GM19238 (cell line): Measurements from ENCODE around the gene MAPK8.

Experiments used
- DNase-seq: peaks from one replicate; pipeline ENCODE4 v3.0.0; 2011; ENCODE audit warnings: low spot score; ENCODE audit not compliant: insufficient read length

The MAPK8 gene

DNA sequence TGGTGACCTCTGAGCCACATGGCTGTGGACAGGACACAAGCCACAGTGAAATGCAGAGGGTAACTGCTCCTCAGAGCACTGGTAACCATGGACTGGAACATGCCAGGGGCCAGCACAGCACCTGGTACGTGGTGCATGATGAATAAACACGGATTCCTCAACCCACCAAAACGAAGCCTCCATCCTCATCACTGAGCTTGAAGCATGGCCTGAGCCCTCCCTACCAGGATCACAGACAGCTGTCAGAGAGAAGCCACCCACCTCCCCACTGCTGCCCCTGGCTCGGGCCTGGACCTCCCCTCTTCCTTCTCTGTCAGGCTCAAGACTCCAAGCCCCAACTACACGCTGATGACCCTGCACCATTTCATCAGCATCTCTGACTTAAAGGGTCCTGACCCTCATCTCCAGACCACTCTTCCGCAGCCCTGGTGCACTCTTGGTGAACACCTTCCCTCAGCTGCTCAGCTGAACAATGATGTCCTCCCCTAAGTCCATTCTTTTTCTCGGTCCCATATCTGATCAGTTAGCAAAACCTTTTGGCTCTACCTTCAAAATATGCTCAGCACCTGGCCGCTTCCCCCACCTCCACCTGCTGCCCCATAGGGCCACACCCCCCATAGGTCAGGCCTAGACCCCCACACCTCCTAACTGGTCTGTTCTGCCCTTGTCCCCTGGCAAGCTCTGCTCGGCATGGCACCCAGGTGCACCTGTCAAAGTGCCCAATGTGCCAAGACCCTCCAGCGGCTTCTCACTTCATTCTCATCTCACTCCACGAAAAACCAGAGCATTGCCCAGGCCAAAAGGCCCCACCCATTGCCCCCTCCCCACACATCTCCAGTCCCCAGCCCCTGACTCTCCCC lies 141.1 kb downstream of the MAPK8 start:
- DNase-seq, result no peak

- no peak for DNase-seq
These were observed 142.3 kb downstream of the MAPK8 start for GRCh38 chr10:48448796-48449195.

DNA sequence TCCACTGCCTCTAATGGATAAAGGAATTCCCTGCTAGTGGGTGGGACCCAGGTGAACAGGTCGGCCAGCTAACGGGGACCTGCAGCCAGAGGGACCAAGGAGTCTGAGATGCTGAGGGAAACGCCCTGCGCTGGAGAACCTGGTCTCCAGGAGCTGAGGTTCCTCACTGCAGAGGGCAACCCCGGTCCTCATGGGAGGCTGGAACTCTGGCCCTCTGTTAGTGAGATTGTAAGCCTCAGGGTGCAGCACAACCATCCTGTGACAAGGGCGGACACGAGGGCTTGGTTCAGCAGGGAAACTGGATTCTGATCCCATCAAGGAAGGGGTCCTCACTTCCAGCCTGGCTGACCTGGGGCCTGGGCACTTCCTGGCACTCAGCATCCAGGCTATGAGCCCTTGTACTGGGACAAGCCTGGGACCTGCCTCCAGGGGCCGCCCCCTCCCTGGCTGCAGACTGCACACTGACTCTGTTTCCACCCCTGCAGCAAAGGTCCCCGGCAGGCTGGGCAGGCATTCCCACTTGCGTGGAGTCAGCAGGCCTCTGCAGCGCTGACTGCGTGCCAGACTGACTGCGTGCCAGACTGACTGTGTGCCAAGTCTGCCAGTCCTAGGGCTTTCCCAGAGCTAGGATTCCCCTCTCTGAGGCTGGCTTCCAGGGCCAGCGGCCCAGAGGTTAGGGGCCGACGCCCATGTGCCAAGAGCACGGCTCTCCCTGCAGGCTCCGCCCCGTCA lies 143.2 kb downstream of the MAPK8 start:
- DNase-seq, result no peak

DNA sequence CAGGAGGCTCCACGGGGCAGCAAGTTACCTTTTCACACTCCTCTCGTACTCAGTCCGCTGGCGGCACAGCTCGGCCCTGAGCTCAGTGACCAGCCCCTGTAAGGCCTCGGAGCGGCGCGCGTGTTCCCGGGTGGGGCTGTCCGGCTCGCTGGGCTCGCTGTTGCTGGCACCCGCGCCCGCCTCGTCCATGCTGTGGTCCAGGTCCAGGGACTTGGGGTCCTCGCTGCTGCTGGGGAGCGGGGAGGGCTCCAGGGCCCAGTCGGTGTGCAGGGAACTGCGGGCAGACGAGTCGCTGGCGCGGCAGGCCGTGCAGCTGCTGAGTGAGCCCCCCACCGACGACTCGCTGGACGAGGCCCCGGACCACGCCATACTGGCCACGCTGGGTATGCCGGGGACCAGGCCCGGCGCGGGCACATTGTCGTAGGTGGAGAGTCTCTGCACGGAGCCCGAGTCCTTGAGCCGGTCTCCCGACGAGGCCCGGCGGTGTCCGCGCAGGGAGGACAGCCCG lies 143.8 kb downstream of the MAPK8 start:
- DNase-seq, result no peak

- DNase-seq, result no peak
These were observed 144.4 kb downstream of the MAPK8 start for GRCh38 chr10:48450741-48451466.

DNA sequence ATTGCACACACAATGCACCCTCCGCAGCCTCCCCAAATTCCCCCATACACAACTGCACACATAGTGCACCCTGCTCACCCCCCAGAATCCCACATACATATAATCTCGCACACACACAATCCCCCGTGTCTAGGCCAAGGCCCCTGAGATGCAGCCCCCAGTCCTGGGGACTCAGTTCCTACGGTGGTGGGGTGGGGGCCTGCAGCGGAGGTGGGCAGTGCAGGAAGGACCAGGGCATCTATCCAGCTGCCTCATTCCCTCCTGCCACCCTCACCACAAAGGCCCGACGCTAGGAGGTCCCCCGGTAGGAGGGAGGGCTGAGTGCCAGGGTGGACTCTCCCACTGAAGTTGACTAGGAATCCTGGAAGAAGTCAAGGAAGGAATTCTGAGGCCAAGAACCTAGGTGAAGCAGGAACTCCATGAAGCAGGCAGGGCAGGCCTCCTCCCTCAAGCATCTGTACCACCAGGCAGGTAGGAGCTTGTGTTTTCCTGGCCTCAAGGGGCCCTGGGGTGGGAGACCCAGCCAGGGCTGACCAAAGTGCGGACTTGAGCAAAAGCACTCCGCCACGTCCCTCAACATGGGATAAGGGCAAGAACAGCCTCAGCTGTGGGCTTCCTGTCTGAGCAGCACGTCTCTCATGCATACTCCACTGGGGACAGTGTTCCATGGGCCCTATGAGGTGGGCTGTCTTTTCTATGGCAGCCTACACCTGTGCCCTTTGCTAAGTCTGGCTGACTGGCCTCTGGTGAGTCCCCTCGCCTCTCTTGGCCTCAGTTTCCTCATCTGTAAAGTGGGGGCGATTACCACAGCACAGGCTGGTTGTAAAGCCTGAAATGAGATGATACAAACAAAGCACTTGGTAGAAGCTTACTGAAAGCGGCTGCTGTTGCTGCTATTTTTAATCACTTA lies 145.7 kb downstream of the MAPK8 start:
- DNase-seq, result no peak

DNA sequence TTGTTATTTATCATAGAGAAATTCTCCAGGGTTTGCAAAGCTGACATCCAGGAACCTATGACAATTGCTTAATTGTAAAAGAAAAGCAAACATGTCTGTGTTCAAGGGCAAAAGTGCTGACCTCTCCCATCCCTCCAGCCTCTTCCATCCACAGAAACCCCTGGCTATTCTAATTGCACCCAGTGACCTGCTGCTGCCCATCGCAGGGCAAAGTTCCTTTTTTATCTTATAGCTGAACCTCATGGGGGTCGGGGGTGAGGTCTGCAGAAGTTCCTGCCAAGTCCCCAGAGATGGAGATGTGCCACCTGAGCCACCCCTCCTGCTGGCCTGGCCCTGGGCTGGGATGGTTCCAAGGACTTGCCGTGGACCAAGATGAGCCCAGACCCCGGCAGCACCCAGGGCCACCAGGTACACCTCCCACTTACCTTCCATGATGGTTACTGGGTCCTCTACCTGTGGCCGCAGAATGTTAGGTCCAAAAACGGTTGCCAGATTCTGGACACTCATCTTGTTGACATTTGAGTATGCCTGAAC lies 146.5 kb downstream of the MAPK8 start:
- DNase-seq, result no peak

GRCh38 chr10:48453451-48454301 lies 147.2 kb downstream of the MAPK8 start:
- DNase-seq, result no peak

- DNase-seq, result no peak
These were observed 148.0 kb downstream of the MAPK8 start for GRCh38 chr10:48454302-48455054.

- no peak for DNase-seq
These were observed 148.5 kb downstream of the MAPK8 start for GRCh38 chr10:48455055-48455391.

DNA sequence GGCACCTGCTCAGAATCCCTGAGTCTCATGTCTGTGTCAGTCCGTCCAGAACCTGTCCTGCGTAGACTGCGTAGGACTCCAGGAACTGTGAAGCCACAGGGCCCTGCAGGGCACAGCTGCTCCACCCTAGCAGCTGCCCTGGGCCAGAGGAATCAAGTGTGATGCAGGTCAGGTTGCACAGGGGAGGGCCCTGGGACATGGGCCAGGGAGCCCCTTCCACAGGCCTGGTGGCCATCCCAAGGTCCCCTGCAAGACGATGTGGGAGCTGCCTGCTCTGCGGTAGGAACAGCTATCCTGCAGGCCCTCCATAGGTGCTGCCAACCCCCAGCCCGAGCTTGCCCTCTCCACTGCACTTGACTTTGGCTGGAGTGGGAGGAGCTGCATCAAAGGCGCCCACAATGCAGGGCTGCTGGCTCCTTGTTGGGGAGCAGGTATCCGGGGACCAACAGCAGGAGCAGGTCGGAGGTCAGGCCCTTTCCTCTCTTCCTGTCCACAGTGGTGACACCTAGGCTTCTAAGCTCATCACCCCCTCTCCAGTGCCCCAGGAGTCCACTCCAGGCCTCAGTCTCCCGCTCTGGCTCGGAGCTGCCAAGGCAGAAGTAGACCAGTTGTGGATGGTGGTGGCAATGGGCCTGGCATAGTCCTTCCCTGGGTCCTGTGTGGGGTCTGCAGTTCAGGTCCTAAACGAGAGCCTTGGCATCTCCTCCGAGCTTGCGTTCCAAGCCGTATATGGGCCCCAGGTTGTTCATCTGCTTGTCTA lies 149.1 kb downstream of the MAPK8 start:
- no peak for DNase-seq

DNA sequence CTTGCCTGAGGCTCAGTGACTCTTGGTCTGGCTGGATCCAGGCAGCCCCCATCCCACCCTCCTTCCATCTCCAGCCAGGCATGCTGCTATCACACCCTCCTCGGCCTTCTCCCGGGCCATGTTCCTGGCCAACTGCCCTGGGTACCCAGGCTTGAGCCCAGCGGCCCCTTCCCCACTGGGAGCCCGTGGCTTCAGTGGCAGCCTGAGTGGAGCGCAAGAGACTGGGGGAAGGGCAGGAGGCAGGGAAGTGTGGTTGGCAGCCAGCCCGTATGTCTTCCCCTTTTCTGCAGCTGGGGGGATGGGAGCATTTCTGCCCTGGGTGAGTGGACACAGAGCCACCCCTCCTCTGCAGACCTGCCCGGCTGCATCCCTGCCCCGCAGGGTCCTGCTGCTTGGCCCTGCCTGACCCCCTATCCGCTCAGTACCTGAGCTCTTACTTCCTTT lies 149.9 kb downstream of the MAPK8 start:
- DNase-seq, result no peak

DNA sequence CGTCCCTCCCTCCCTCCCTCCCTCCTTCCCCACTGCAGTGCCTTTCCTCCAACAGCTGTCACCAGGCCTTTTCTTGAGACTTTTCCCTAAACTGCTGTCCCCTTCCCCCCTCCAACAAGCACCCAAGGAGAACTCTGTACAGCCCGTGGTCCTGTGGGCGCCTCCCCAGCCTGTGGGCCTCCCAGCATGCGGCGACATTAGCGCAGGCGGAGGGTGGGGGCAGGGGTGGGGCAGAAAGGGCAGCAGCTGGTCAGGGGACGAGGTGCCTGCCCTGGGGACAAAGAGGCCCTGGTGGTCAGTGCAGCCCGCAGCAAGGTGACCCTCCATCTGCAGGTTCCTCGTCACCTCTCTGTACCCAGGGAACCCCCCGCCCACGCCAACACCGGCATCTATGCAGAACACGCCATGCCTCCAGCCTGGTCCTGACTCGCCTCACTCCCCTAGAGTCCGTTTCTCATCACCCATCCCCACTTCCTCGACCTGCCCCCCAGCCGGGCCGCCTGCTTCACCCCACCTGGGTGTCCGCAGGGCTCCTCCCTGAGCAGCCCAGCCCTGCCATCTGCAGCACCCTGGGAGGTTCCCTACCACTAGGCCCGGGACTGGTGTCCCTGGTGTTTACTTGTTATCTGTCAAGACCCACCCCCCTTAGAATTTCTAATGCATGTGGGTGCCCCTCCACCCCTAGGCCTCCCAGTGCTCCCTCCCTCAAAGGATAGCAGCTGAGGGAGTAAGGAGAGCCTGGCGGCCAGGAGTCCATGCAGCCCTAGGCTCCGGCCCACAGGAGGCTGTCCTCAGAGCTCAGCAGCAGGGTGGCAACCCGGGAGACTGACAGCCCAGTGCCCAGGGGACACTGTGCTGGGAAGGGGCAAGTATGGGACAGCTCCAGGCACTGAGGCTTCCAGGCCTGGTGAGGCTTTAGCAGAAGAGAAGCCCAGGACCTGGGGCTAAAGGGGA lies 150.6 kb downstream of the MAPK8 start:
- DNase-seq, result no peak

- DNase-seq, result no peak
These were observed 151.6 kb downstream of the MAPK8 start for GRCh38 chr10:48457949-48458661.

DNA sequence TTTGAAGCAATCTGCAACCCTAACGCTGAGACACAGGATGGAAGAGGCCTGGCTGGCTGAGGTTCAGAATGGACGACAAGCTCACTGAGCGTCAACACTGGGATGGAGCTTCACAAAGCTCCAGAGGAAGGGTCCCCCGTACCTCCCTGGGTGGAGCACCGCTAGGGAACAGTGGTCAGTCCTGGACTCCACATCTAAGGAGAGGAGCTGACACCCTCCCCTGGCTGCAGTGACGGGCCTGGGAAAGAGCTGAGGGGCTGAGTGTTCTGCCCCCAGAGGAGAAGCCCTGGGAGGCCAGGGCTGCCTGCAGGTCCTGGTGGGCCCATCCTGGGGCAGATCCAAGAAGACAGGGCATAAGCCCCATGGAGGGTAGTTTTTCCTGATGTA lies 152.2 kb downstream of the MAPK8 start:
- no peak for DNase-seq
